HG03354 (cell line): ENCODE measurements around the gene TRAPPC6A.

Source experiments
- ATAC-seq: cut with Tn5 transposase; IDR thresholded peaks from one replicate; pipeline ENCODE4 v1.9.1; 2021; ENCODE audit warnings: mild to moderate bottlenecking; ENCODE audit not compliant: unreplicated experiment, poor library complexity, severe bottlenecking

The TRAPPC6A gene

DNA sequence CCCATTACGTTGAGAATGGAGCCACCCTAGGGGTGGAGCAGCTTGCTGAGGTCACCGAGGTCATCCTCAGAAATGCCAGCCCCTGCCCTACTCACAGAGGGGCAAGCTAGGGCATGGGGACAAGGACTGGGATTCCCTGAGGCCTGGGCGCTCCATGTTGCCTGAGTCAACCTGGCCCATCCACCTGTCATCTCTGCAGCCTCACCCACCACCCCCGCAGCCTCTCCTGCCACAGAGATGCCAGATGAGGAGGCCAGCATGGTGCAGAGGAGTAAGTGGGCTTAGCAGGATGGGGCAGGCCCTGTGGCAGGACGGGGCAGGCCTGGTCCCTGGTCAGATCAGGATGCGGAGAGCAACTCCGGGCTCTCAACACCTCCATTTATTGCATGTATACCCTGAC, 26.7 kb downstream of the TRAPPC6A start:
- ATAC-seq, result no peak

DNA sequence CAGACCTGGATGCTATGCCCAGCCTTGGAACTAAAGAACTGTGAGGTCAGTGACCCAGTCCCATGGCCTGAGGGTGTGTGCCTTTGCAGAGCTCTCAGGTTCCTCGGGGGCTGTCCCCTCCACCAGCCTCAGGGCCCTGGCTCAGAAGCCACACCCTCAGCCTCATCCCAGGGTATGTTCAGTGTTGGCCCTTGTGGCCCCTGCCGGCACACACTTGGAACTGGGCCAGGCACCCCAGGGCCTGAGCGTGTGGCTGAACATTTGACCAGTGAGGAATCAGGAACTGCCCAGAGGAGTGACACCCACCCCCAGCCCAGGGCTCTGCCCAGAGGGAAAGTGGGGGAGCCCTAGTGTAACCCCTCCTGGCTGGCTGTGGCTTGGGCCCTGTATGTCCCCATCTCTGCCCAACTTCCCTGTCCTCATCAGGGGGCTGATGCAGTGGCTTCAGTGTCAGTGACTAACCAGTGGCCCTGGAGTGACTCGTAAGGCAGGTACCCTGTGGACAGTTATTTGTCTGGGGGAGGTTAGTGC, 27.2 kb downstream of the TRAPPC6A start:
- no peak for ATAC-seq

DNA sequence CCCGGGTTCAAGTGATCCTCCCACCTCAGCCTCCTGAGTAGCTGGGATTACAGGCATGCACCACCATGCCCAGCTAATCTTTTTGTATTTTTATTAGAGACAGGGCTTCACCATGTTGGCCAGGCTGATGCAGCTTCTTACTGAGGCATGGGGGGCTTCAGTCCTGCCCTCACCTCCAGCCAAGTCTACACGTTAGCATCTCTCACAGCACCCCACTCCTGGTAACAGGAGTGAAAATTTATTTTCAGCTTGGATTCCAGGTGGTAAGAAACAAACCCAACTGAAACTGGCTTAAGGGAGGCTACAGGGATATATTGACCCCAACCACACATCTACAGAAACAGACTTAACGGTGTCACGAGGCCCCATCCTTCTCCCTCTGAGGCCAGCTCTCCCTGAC, 27.9 kb downstream of the TRAPPC6A start:
- ATAC-seq, result no peak

DNA sequence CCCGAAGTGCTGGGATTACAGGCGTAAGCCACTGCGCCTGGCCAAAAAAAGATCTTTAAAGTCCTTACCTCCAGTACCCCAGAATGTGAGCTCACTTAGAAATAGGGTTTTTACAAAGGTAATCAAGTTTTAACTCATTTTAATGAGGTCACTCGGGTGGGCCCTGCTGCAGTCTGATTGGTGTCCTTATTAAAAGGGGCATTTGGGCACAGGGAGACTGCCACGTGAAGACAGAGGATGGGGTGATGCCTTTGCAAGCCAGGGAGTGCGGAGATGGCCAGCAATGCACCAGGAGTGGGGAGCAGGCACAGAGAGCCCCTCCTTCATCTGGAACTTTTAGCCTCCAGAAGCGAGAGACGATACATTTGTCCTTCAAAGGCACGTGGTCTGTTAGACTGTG, 28.9 kb downstream of the TRAPPC6A start:
- no peak for ATAC-seq

DNA sequence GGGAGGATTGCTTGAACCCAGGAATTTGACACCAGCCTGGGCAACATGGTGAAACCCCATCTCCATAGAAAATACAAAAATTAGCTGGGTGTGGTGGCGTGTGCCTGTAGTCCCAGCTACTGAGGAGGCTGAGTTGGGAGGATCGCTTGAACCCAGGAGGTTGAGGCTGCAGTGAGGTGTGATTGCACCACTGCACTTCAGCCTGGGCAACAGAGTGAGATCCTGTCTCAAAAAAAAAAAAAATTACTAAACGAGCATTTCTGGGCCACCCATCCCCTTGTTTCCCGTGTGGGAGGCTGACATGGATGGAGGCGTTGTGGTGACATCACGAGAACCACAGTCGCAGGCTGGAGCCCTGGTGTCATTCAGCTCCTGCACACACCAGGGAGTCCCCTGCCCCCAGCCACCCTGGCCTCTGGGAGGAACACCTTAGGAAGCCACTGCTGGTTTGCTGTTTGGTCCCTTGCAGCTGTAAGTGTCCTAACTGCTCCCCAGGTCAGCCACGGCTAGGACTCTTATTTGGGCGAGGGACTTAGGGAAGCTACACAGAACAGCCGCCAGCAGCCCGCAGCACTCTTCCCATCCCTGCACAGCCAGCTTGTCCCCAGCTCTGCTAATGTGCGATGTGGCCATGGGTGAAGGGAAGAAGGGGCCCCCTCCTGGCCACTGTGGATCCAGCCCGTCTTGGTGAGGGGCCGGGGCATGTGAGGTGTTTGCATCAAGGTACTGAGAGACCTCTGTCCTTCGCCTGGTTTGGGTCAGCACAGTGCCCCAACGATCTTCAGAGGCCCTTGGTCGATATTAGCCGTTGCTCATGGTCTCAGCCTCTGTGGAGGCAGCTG, 30.0 kb downstream of the TRAPPC6A start:
- no peak for ATAC-seq

DNA sequence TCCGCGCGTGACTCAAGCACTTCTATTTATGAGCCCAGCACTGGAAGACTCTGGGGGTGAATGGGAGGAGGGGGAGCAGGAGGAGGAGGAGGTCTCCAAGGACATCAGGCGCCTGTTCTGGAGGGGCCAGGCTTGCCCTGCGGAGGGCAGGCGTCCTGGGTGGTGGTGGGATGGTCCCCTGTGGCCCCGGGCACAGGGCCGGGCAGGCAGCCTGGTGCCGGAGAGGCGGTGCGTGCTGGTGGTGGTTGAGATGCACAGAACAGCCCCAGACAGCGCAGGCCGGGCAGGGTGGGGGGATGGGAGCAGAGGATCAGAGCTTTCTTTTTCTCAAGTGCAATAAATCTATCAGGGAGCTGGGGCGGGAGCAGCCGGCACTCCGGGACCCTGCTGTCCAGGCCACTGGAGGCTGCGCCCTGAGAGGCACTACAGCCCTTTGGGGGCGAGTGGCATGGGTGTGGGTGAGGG, 31.3 kb downstream of the TRAPPC6A start:
- ATAC-seq, result no peak

DNA sequence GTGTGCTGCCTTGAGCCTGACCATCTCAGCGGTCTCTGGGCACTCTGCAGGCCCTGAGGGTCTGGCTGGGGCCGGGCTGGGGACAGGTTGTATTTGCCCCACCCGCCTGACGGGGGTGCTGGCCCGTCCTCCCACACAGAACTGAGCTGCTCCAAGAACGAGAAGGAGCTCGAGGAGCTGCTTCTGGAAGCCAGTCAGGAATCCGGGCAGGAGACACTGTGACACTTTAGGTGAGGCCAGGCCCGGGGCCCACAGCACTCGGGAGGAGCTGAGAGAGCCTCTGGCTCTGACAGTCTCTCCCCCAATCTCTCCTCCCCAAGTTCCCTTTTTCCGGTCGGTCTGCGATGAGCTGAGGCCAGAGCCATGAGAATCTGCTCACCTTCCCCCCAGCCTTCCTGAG, 31.8 kb downstream of the TRAPPC6A start:
- ATAC-seq, result no peak

DNA sequence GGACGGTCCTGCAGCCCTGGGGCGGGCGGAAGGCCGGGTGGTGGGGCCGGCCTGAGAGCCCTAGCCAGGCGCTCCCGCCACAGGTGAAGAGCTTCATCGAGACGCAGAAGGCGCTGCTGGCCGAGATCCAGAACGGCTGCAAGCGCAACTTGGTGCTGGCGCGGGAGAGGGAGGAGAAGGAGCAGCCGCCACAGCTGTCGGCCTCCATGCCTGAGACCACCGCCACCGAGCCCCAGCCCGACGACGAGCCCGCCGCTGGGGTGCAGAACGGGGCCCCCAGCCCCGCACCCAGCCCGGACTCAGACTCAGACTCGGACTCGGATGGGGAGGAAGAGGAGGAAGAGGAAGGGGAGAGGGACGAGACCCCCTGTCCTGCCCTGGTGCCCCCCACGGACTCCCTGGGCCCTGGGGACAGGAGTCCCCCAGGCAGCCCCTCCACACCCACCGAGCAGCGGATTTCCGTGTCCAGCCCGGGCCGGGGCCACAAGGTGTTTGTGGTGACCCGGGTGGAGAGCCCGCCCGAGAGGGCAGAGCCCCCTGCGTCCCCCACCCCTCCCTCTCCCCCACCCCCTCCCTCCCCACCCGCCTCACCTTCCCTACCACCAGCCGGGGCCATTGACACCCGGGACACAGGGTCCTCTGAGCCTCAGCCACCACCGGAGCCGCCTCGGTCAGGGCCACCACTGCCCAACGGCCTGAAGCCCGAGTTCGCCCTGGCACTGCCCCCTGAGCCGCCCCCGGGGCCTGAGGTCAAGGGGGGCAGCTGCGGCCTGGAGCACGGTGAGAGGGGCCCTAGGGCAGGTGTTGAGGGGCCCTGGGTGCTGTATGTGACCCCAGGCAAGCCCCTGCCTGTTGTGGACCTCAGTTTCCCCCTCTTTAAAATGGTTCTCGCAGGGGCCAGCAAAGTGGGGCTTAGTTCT, 32.5 kb downstream of the TRAPPC6A start:
- ATAC-seq, result no peak

DNA sequence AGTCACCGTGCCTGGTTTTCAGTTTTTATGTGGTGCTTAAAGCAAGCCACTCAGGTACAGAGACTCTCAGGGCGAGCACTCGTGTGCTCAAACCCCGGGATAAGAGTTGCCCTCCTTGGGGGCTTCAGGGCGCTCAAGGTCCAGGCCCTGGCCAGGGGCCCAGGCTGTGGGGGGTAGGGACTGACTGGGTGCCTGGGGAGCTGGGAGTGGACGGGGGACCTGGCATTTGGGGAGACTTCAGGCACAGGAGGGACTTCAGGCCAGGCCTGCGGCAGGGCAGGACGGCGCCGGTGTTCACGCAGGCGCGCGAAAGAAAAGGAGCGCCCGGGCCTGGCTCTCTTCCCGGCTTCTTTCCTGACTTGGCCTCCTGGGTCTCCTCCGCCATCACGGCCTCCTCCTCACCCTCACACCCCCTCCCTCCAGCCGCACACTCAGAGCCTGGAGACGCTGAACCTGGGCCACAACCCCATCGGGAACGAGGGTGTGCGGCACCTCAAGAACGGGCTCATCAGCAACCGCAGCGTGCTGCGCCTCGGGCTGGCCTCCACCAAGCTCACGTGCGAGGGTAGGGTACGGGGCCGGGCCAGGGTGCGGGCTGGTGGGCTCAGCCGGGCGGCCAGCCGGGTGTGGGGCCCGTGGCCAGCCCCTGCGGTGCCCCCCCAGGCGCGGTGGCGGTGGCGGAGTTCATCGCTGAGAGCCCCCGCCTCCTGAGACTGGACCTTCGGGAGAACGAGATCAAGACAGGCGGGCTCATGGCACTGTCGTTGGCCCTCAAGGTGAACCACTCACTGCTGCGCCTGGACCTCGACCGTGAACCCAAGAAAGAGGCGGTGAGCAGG, 33.4 kb downstream of the TRAPPC6A start:
- ATAC-seq, result no peak

DNA sequence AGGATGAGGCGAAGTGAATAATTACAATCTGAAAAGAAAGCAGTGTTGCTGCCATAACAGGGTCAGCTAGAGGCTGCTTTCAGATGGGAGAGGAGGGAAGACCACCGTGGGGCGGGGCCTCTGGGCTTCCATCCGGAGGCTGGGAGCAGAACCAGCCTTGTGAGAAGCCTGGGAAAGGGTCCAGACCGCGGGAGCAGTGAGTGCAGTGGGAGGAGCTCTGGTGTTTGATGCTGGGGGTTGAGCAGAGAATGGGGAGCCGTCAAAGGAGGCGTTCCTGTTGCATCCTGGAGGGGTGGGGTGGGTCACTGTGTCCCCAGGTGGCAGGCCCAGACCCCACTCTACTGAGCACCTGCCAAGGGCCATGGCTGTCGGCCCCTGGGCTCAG, 35.3 kb downstream of the TRAPPC6A start:
- no peak for ATAC-seq

DNA sequence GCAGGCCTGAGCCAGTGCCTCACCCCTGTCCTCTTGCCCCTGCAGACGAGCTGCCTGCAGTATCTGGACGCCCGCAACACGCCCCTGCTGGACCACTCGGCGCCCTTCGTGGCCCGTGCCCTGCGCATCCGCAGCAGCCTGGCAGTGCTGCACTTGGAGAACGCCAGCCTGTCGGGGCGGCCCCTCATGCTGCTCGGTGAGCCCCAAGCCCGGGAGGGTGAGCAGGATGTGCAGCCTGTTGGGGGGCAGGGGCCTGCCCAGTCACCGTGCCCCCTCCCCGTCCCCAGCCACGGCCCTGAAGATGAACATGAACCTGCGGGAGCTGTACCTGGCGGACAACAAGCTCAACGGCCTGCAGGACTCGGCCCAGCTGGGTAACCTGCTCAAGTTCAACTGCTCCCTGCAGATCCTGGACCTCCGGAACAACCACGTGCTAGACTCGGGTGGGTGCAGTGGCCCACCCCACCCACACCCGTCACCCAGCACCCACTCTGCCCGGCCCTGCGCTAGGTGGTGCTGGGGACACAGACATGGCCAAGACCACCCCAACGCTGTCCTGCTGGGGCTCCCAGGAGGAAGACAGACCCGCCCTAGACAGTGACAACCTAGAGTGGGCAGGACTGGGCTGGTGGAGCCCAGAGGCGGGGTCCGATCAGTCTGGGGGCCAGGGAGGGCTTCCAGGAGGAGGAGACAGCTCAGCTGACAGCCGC, 35.9 kb downstream of the TRAPPC6A start:
- ATAC-seq, result no peak

DNA sequence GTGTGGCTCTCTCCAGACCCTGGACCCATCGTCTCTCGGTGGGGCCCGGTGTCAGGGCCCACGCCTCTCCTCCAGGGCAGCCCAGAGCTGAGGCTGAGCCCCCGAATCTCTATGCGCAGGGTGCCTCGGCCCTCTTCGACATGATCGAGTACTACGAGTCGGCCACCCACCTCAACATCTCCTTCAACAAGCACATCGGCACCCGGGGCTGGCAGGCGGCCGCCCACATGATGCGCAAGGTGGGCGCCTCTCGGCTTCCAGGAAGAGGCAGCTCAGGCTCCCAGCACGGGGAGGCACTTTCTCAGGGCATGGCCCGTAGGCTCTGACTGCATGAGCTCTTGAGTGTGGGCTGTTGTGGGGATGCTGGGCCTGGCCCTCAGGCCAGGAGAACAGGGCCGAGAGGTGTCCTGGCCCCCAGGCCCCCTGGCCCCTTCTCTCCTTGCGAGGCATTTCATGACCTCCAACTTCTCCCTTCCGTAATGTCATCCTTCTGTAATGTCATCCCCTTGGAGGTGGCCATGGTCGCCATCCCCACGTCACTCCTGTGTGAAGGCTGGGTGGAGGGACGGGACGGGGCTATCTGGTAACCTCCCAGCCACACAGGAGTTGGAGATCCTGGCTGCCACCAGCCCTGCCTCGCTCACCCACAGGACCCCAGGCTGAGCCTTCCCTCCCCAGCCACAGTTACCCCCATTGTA, 36.7 kb downstream of the TRAPPC6A start:
- ATAC-seq, result no peak

DNA sequence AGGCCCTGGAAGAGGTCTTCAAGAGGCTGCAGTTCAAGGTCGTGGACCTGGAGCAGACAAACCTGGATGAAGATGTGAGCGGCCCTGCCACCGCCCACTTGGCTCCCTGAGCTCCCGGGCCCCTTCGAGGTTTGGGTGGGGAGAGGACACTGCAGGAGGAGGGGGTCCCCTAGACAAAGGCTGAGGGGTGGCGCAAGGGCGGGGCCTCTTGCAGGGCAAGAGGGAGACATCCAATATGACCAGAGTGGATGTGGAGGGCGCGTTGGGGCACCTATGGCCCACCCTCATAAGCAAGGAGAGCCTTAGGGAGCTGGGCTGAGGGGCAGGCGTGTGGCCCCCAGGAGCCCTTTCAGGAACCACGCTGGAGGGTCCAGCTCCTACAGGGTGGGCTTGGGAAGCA, 37.5 kb downstream of the TRAPPC6A start:
- ATAC-seq, result no peak

DNA sequence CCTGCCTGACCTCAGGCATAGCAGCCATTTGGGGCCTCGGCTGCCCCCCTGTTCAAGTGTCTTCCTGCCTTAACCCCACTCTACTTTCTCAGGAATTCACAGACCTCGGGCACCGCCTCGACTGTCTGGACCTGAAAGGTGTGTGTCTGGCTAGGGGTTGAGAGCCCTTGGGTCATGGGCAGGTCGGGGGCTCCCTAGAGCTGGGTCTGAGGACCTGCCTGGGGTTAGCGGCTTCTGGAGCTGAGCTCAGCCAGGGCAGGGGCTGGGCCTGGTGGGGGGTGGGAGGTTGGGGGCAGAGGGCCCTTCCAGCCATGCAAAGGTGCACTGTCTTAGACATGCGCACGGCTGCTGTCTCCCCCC, 37.9 kb downstream of the TRAPPC6A start:
- no peak for ATAC-seq

DNA sequence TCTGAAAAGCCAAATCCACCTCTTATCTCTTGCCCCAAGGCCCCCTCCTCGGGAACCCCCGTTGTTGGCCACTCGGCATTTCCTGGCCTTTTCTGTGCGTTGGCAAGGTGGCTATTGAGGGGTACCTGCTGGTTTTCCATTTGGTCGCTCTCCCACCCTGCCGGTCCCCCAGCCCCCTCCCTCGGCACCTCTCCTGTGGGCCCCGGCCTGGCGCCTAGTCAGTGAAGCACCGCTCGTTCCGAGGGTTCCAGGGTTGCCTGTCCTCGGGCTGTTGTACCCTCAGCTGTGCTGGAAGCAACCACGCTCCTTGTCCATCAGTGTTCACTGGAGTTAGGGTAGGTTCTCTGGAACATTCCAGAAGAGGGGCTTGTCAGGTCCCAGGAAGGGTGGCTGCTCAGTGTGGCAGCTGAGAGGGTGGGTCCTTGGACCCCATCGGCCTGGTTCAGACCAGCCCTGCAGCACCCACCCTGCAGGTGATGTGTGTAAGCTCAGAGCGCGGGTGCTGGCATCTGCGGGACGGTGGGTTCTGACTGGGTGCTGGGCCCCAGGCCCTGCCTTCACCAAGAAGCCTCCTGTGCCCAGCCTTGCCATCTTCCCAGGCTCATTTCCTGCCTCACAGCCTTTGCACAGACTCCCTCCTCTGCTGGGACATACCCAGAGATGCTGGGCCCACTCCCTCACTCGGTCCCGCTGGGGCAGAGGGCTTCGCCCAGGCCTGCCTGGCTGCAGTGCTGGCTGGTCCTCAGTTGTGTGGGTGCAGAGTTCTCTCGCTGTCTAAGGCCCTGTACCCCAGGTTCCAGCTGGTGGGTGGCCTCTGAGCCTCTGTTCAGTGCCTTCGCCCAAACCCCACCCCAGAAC, 38.5 kb downstream of the TRAPPC6A start:
- ATAC-seq, result no peak

DNA sequence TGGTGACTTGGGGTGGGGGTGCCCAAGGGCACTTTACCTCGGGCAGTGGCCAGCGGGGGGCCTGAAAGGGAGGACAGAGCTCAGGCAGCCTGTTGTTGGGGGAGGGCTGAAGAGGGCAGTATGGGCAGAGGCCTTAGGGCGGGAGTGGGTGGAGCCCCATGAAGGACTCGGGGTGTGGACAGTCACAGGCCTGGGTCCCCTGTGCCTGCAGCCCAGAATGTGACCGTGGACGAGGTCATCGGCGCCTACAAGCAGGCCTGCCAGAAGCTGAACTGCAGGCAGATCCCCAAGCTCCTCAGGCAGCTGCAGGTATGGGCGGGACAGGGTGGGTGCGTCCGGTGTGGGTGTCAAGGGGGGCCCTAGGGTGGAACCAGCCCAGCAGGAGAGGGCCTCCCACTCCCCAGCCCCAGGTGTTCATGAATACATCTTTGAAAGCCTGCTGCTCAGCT, 39.7 kb downstream of the TRAPPC6A start:
- ATAC-seq, result no peak

DNA sequence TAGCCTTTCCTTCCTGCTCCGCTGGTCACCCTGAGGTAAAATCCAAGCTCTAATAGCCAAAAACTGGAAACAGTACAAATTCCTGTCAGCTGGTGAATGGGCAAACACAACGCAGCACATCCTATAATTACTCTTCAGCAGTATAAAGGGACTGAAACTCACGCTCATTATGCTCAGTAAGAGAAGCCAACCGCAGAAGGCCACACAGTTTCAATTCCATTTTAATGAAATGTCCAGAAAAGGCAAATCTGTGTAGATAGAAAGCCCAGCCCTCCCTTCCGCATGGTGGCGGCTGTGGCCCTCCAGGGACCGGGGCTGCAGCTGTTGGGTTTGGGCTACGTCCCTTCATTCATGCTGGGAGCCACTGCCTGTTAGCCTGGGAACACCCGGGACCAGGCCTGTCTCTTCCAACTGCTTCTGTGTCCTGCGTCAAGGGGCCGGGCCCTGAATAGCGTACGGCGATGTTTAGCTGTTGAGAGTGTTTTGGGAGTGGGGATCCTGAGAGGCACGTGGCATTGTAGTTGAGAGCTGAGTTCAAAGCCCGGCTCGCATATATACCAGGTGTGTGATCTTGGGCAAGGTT, 40.8 kb downstream of the TRAPPC6A start:
- peak; percentile 76 for ATAC-seq
